K562 (cell line): ENCODE measurements around the gene MYO1E. TPM values are rescaled to one million over a fixed set of nuclear protein-coding genes. Genes with fewer than 3 reads are reported as not detected.

Source experiments
- ATF1 ChIP-seq, 2 experiments: fragments of 450-650 bp in 1 of 2; IDR thresholded peaks; 2 replicates each; pipeline ENCODE4 v1.6.1; 2016; ENCODE audit warnings: missing compliant biosample characterization in 1 of 2, missing genetic modification characterization in 1 of 2
- BRD4 ChIP-seq: fragments of 200-600 bp; sonication (generic); IDR thresholded peaks from 2 replicates; pipeline ENCODE4 v1.6.1; 2017; ENCODE audit warnings: inconsistent platforms
- CBX5 ChIP-seq: IDR thresholded peaks from 2 replicates; pipeline ENCODE4 v1.6.1; 2014; ENCODE audit warnings: low read depth, borderline replicate concordance
- DPF2 ChIP-seq: fragments of 450-650 bp; IDR thresholded peaks from 2 replicates; pipeline ENCODE4 v1.6.1; 2016
- E2F4 ChIP-seq: sonication (generic); formaldehyde crosslinking; IDR thresholded peaks from 2 replicates; pipeline ENCODE4 v1.8.0; 2022; ENCODE audit warnings: mild to moderate bottlenecking, low read depth, missing genetic modification reagents
- EGR1 ChIP-seq: fragments of 450-650 bp; conservative IDR thresholded peaks from 2 replicates; pipeline ENCODE4 v1.6.1; 2017; ENCODE audit warnings: mild to moderate bottlenecking
- FOXK2 ChIP-seq, 2 experiments: fragments of 450-650 bp; IDR thresholded peaks in 1 of 2; conservative IDR thresholded peaks in 1 of 2; 2 replicates each; pipeline ENCODE4 v1.6.1; 2016; ENCODE audit warnings: low read depth in 2 of 2, mild to moderate bottlenecking in 1 of 2
- GABPA ChIP-seq: fragments of 200-800 bp; sonication (Bioruptor generic); conservative IDR thresholded peaks from 2 replicates; pipeline ENCODE4 v1.6.1; 2016; ENCODE audit warnings: low read depth, missing genetic modification characterization, missing compliant biosample characterization
- KAT7 ChIP-seq: sonication (generic); formaldehyde crosslinking; IDR thresholded peaks from 2 replicates; pipeline ENCODE4 v1.8.0; 2022; ENCODE audit warnings: missing genetic modification reagents, mild to moderate bottlenecking, borderline replicate concordance
- MEF2D ChIP-seq: conservative IDR thresholded peaks from 2 replicates; pipeline ENCODE4 v1.6.1; 2016; ENCODE audit warnings: low read depth, missing genetic modification characterization, missing compliant biosample characterization
- NEUROD1 ChIP-seq: fragments of 150-350 bp; IDR thresholded peaks from 2 replicates; pipeline ENCODE4 v1.6.1; 2014; ENCODE audit warnings: borderline replicate concordance, low read length, low read depth; ENCODE audit not compliant: partially characterized antibody
- PHB ChIP-seq: fragments of 250-450 bp; sonication (Bioruptor Pico); IDR thresholded peaks from 2 replicates; pipeline ENCODE4 v1.5.0; 2021
- PHF8 ChIP-seq: fragments of 200-600 bp; sonication (generic); IDR thresholded peaks from 2 replicates; pipeline ENCODE4 v1.6.1; 2012; ENCODE audit warnings: mixed run types, mild to moderate bottlenecking, inconsistent platforms, low read length, moderate library complexity, borderline replicate concordance
- PHTF2 ChIP-seq: fragments of 250-450 bp; sonication (Bioruptor Pico); IDR thresholded peaks from 2 replicates; pipeline ENCODE4 v1.5.0; 2021; ENCODE audit warnings: mild to moderate bottlenecking
- RNF2 ChIP-seq: sonication (generic); IDR thresholded peaks from 2 replicates; pipeline ENCODE4 v1.6.1; 2016
- SMARCA4 ChIP-seq: fragments of 450-650 bp; IDR thresholded peaks from 2 replicates; pipeline ENCODE4 v1.6.1; 2016
- SREBF2 ChIP-seq: sonication (generic); formaldehyde crosslinking; IDR thresholded peaks from 2 replicates; pipeline ENCODE4 v1.4.0; 2020; ENCODE audit warnings: mild to moderate bottlenecking, missing genetic modification reagents
- YY1 ChIP-seq, 3 experiments: IDR thresholded peaks; 2 replicates each; pipeline ENCODE4 v1.6.1; 2011; ENCODE audit warnings: low read length in 2 of 3, mild to moderate bottlenecking in 2 of 3, moderate library complexity in 2 of 3, borderline replicate concordance in 1 of 3, control low read depth in 1 of 3, low read depth in 1 of 3; ENCODE audit not compliant: insufficient read depth in 3 of 3, insufficient replicate concordance in 2 of 3, control insufficient read depth in 1 of 3, insufficient read length in 1 of 3; ENCODE audit errors: extremely low read depth in 1 of 3
- ZBTB34 ChIP-seq: fragments of 250-450 bp; sonication (Bioruptor Pico); IDR thresholded peaks from 2 replicates; pipeline ENCODE4 v1.8.0; 2021; ENCODE audit warnings: mild to moderate bottlenecking, moderate library complexity
- ZFP91 ChIP-seq: sonication (generic); formaldehyde crosslinking; IDR thresholded peaks from 2 replicates; pipeline ENCODE4 v1.8.0; 2022; ENCODE audit warnings: mild to moderate bottlenecking, missing genetic modification reagents
- ZNF121 ChIP-seq: sonication (generic); formaldehyde crosslinking; conservative IDR thresholded peaks from 2 replicates; pipeline ENCODE4 v1.8.0; 2022; ENCODE audit warnings: missing genetic modification reagents
- ZNF146 ChIP-seq: IDR thresholded peaks from one replicate; pipeline ENCODE4 v1.6.1; 2018; ENCODE audit warnings: missing compliant biosample characterization; ENCODE audit not compliant: unreplicated experiment
- ZNF316 ChIP-seq: fragments of 450-650 bp; IDR thresholded peaks from 2 replicates; pipeline ENCODE4 v1.6.1; 2016
- ZNF354B ChIP-seq: fragments of 250-450 bp; sonication (Bioruptor Pico); IDR thresholded peaks from 2 replicates; pipeline ENCODE4 v1.4.0; 2020
- ZNF444 ChIP-seq: fragments of 250-450 bp; sonication (Bioruptor Pico); IDR thresholded peaks from 2 replicates; pipeline ENCODE4 v1.4.0; 2020; ENCODE audit warnings: mild to moderate bottlenecking, moderate library complexity
- ZNF507 ChIP-seq: conservative IDR thresholded peaks from 2 replicates; pipeline ENCODE4 v1.6.1; 2017; ENCODE audit warnings: missing genetic modification characterization, missing compliant biosample characterization
- ZNF584 ChIP-seq: fragments of 200-800 bp; sonication (Bioruptor generic); IDR thresholded peaks from 2 replicates; pipeline ENCODE4 v1.6.1; 2016; ENCODE audit warnings: low read depth, mild to moderate bottlenecking, missing genetic modification characterization, missing compliant biosample characterization
- ZNF589 ChIP-seq: fragments of 200-800 bp; sonication (Bioruptor generic); IDR thresholded peaks from 2 replicates; pipeline ENCODE4 v1.6.1; 2016; ENCODE audit warnings: low read depth, missing genetic modification characterization, missing compliant biosample characterization
- polyA plus RNA-seq, 8 experiments: library from polyadenylated mRNA; depleted of rRNA in 4 of 8; stranded (reverse) in 5 of 8; unstranded in 3 of 8; fragments of >200 nt; fragmentation: Nextera tagmentation in 2 of 8; fragmentation: Illumina TruSeq in 1 of 8; extraction: Ambion mirVana in 2 of 8; extraction: Trizol in 1 of 8; gene quantifications; 2 replicates each; pipeline versions ENCODE4 v1.2.1 to v1.2.3, GENCODE V29; 2011 to 2014; ENCODE audit warnings: inconsistent platforms in 1 of 8, missing spikeins in 1 of 8
- total RNA-seq, 7 experiments: library from RNA; depleted of rRNA in 6 of 7; stranded (reverse); fragments of >200 nt in 6 of 7; fragmentation: Illumina TruSeq in 2 of 7; extraction: Trizol in 2 of 7; gene quantifications; 2 replicates each; pipeline versions ENCODE4 v1.2.1 to v1.2.3, GENCODE V29; 2011 to 2021; ENCODE audit warnings: low replicate concordance in 1 of 7

Gene MYO1E
- total and polyA plus RNA-seq, 9 of the 15 experiments (the other 6 are each of a cell fraction or from before 2014, with no cell fraction given): under 0.01 to 0.44 (median 0.01) TPM; not detected in 6

- TF ChIP-seq ZFP91 (CRISPR knock-in tag) (no peak), NEUROD1 (no peak), ZNF507 (tag) (no peak), ZNF121 (no peak), BRD4 (no peak), MEF2D (tag) (no peak), FOXK2 (conservative IDR thresholded peaks at IDR 0.05 in 1 of 2, IDR thresholded peaks at IDR 0.05 in 1 of 2; ENCODE audit: low read depth in 2 of 2) (0 out of 4 replicates have a peak, but pooled peaks of 1 of the 2 experiments have one; percentile 55), DPF2 (peak; percentile 21; the same call in 1 of the 2 replicates), ATF1 (CRISPR knock-in tag; IDR thresholded peaks at IDR 0.05) (no peak), ATF1 (tag; IDR thresholded peaks at IDR 0.05) (no peak), ZNF316 (0 out of 2 replicates have a peak, but pooled peaks have one; percentile 18), KAT7 (no peak), ZNF354B (no peak), ZBTB34 (no peak), PHTF2 (CRISPR knock-in tag) (no peak), ZNF444 (CRISPR knock-in tag) (no peak), SREBF2 (CRISPR knock-in tag) (no peak), YY1 (IDR thresholded peaks at IDR 0.05; ENCODE audit: borderline replicate concordance in 1 of 3, control insufficient read depth in 1 of 3, extremely low read depth in 1 of 3, insufficient read depth in 3 of 3, insufficient read length in 1 of 3, insufficient replicate concordance in 2 of 3, low read depth in 1 of 3, low read length in 2 of 3) (no peak), CBX5 (no peak), GABPA (tag) (0 out of 2 replicates have a peak, but pooled peaks have one; percentile 36), PHF8 (no peak), PHB (CRISPR knock-in tag) (no peak), ZNF589 (CRISPR knock-in tag) (no peak), EGR1 (peak; percentile 55), E2F4 (CRISPR knock-in tag) (no peak), RNF2 (no peak), SMARCA4 (0 out of 2 replicates have a peak, but pooled peaks have one; percentile 17), ZNF584 (CRISPR knock-in tag) (no peak), ZNF146 (no peak)
Observed at GRCh38 chr15:59104602-59104911, 268.1 kb downstream of the MYO1E start (continued).
